Measurements from ENCODE around the gene LDB2.
"Not testable (repeated sequence)": the region's sequence is repeated elsewhere in the genome, so short reads cannot be mapped to it uniquely, and the experiment has no call there.

Gene LDB2

DNA sequence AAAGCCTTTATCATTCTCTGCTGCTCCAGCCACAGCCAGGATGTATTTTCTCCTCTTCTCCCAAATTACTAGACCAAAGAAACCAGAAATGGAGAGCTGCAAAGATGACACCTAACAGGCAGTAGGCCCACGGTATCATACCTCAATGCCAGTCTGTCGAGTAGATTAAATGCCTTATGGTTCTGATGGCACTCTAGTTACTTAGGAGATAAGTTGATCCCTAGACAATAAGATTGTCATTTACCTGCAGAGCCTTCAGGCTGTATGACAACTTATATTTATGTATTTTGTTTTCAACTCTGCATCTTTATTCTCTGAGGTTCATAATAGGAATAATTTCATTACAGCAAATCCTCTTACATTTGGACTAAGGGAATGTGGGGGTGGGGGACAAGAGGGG lies 262.1 kb downstream of the LDB2 start:
- no peak for DNase-seq (ENCODE audit: low read depth)
- TF ChIP-seq, protein P1, sequence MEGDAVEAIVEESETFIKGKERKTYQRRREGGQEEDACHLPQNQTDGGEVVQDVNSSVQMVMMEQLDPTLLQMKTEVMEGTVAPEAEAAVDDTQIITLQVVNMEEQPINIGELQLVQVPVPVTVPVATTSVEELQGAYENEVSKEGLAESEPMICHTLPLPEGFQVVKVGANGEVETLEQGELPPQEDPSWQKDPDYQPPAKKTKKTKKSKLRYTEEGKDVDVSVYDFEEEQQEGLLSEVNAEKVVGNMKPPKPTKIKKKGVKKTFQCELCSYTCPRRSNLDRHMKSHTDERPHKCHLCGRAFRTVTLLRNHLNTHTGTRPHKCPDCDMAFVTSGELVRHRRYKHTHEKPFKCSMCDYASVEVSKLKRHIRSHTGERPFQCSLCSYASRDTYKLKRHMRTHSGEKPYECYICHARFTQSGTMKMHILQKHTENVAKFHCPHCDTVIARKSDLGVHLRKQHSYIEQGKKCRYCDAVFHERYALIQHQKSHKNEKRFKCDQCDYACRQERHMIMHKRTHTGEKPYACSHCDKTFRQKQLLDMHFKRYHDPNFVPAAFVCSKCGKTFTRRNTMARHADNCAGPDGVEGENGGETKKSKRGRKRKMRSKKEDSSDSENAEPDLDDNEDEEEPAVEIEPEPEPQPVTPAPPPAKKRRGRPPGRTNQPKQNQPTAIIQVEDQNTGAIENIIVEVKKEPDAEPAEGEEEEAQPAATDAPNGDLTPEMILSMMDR (IDR thresholded peaks at IDR 0.05; ENCODE audit: insufficient read depth, low read depth, low read length, missing control alignments): no peak
- no peak overlapping the region for H3K4me3 ChIP-seq (ENCODE audit: low read depth, low read length)

DNA sequence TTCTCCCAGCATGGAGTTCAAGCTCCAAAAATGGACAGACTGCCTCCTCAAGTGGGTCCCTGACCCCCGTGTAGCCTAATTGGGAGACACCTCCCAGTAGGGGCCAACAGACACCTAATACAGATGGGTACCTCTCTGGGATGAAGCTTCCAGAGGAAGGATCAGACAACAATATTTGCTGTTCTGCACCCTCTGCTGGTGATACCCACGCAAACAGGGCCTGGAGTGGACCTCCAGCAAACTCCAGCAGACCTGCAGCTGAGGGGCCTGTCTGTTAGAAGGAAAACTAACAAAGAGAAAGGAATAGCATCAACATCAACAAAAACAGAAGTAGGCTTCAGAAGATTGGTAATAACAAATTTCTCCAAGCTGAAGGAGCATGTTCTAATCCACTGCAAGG lies 269.2 kb downstream of the LDB2 start:
- not testable (repeated sequence) for DNase-seq (ENCODE audit: low read depth); H3K4me3 ChIP-seq (ENCODE audit: low read depth, low read length)

GRCh38 chr4:16628835-16629234 lies 269.6 kb downstream of the LDB2 start:
- H3K4me3 ChIP-seq (ENCODE audit: low read depth, low read length); DNase-seq (ENCODE audit: low read depth): not testable (repeated sequence)

- no peak for DNase-seq (ENCODE audit: low read depth)
Observed at GRCh38 chr4:16627999-16628398, 270.4 kb downstream of the LDB2 start.

GRCh38 chr4:16626945-16627344 lies 271.5 kb downstream of the LDB2 start:
- H3K4me3 ChIP-seq (ENCODE audit: low read depth, low read length): no peak overlapping the region
- DNase-seq (ENCODE audit: low read depth): no peak
- TF ChIP-seq, protein P1 (IDR thresholded peaks at IDR 0.05; ENCODE audit: insufficient read depth, low read depth, low read length, missing control alignments): no peak

More at GRCh38 chr4:16627999-16628398, 270.4 kb downstream of the LDB2 start:
- TF ChIP-seq, protein P1 (IDR thresholded peaks at IDR 0.05; ENCODE audit: insufficient read depth, low read depth, low read length, missing control alignments): no peak
- no peak overlapping the region for H3K4me3 ChIP-seq (ENCODE audit: low read depth, low read length)

GRCh38 chr4:16622826-16623225 lies 275.6 kb downstream of the LDB2 start:
- DNase-seq (ENCODE audit: low read depth): no peak
- TF ChIP-seq, protein P1 (IDR thresholded peaks at IDR 0.05; ENCODE audit: insufficient read depth, low read depth, low read length, missing control alignments): no peak
- no peak overlapping the region for H3K4me3 ChIP-seq (ENCODE audit: low read depth, low read length)

DNA sequence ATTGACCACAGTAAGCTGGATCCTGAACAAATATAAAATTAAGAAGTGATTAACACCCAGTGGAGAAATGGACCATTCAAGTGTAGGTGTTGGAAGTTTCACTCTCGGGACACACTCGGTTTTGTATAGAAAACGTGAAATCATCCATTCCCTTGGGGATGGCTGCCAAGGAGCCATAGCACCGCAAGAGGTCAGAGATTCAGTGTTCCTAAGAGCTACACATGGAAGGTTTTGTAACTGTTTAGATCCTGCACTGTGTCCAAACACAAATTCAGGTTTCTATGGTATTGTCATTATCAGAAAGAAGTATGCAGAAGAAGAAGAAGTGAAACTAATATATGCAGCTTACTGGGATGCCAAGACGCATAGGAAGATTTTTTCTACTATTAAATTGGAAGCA lies 281.0 kb downstream of the LDB2 start:
- no peak for DNase-seq (ENCODE audit: low read depth)
- no peak overlapping the region for H3K4me3 ChIP-seq (ENCODE audit: low read depth, low read length)
- TF ChIP-seq, protein P1 (IDR thresholded peaks at IDR 0.05; ENCODE audit: insufficient read depth, low read depth, low read length, missing control alignments): no peak

DNA sequence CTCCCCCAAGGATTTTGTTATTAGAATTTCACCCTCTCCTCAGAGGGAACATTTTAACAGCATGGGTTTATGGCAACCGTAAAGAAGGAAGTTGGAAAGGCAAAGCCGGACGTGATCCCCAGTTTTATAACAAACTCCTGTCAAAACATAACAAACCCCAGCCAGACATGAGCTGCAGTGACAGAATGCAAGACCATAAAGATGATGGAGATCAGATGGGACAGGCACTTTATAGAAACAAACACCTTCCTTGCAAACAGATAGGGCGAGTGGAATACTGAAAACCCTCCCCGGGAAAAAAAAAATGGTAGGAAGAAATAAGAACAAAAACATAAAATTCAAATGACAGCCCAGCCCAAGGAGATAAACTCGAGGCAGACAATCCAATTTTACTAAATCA lies 281.4 kb downstream of the LDB2 start:
- no peak for DNase-seq (ENCODE audit: low read depth)
- TF ChIP-seq, protein P1 (IDR thresholded peaks at IDR 0.05; ENCODE audit: insufficient read depth, low read depth, low read length, missing control alignments): no peak
- H3K4me3 ChIP-seq (ENCODE audit: low read depth, low read length): no peak overlapping the region

Measured in GM12865 (cell line).